Mucosa of descending colon (tissue), 3 donors: ENCODE measurements around the gene COL25A1. TPM values are rescaled to one million over a fixed set of nuclear protein-coding genes. Genes with fewer than 3 reads are reported as not detected.

Source experiments
- ATAC-seq: fragments of 200-7000 bp; cut with Tn5 transposase; one replicate; pipeline ENCODE4 v1.9.1; 2020; ENCODE audit warnings: mild to moderate bottlenecking, moderate library complexity
- DNase-seq, 3 donors: peaks; one replicate each; pipeline ENCODE4 v3.0.0-alpha.2; 2020
- H3K36me3 ChIP-seq: fragments of 200-600 bp; one replicate; pipeline ENCODE4 v1.8.0; 2021; ENCODE audit warnings: low read depth, mild to moderate bottlenecking
- H3K4me1 ChIP-seq: fragments of 200-600 bp; one replicate; pipeline ENCODE4 v1.8.0; 2021; ENCODE audit warnings: low read depth, mild to moderate bottlenecking
- H3K4me3 ChIP-seq: fragments of 200-600 bp; one replicate; pipeline ENCODE4 v1.8.0; 2021; ENCODE audit warnings: mild to moderate bottlenecking
- H3K9me3 ChIP-seq: fragments of 200-600 bp; one replicate; pipeline ENCODE4 v1.8.0; 2021; ENCODE audit warnings: mild to moderate bottlenecking
- intact Hi-C, 2 donors: fragments of 100-400 bp; cut with DNase I in 1 of 2; cut with micrococcal nuclease in 1 of 2; formaldehyde crosslinking; loops; one replicate each; pipeline versions ENCODE4 v1.11.0 to v1.11.1; 2022; cut with DNase I, micrococcal nuclease
- total RNA-seq, 3 donors: library from RNA; stranded (reverse); fragmentation: NEBNext Ultra II Directional in 2 of 3; extraction: Animal tissue kit (Norgen Biotek cat#: 25700) in 2 of 3; gene quantifications; one replicate each; pipeline versions ENCODE4 v1.2.1 to v1.2.4, GENCODE V29; 2021 to 2023
- TF ChIP-seq, protein P1 (sequence below): fragments of 200-600 bp; IDR thresholded peaks from one replicate; pipeline ENCODE4 v1.8.0; 2022; ENCODE audit warnings: antibody characterized with exemption, mild to moderate bottlenecking
- donor health status: DM: no; HTN: no; CAD: no; lungs with moderate emphysema.
- donor health status: DM: no; HTN: no; CAD: no.
- donor health status: DM: no; HTN: yes; CAD: no.

The COL25A1 gene
- total RNA-seq, 3 donors from 2014 or later = 0.12 to 0.35 (median 0.14) TPM

GRCh38 chr4:108825737-108826136 lies 476.7 kb downstream of the COL25A1 start:
- intact Hi-C loops = no loop called here
- TF ChIP-seq, protein P1, sequence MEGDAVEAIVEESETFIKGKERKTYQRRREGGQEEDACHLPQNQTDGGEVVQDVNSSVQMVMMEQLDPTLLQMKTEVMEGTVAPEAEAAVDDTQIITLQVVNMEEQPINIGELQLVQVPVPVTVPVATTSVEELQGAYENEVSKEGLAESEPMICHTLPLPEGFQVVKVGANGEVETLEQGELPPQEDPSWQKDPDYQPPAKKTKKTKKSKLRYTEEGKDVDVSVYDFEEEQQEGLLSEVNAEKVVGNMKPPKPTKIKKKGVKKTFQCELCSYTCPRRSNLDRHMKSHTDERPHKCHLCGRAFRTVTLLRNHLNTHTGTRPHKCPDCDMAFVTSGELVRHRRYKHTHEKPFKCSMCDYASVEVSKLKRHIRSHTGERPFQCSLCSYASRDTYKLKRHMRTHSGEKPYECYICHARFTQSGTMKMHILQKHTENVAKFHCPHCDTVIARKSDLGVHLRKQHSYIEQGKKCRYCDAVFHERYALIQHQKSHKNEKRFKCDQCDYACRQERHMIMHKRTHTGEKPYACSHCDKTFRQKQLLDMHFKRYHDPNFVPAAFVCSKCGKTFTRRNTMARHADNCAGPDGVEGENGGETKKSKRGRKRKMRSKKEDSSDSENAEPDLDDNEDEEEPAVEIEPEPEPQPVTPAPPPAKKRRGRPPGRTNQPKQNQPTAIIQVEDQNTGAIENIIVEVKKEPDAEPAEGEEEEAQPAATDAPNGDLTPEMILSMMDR = no peak
- Histone ChIP-seq H3K9me3 (no peaks in the 10 kb centered on the region), H3K36me3 (no peaks in the 10 kb centered on the region), H3K4me1 (peaks cover 2% of the 10 kb centered on the region), H3K4me3 (no peak overlapping the region)
- ATAC-seq (no peak), DNase-seq (no peak)

DNA sequence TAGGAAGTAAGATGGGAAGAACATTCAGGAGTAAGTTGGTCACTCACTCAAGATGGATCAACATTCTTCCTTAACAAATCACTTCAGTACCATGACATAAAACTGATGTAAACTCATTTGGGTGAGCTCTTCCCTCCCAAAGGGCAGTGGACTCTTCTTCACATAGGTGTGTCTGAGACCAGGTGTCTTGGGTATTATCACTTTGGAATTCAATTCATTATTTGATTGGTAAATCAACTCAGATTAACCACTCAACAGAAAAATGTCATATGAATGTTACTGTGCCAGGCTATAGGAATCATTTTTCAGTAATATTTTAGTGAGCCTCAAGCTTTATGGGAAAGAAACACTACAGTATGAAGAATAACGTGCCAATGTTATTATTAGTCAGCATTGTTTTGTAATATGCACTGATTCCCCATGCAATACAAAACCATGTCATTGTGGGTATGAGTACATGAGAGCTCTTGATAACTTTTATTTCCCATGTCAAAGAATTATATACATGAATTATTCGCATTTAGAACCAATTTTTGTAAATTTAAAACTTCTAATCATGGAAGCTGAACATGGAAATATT lies 481.0 kb downstream of the COL25A1 start:
- intact Hi-C loops = no loop called here
- TF ChIP-seq, protein P1 = no peak

GRCh38 chr4:108820492-108821350 lies 481.7 kb downstream of the COL25A1 start:
- TF ChIP-seq, protein P1 = no peak
- no peak for ATAC-seq
- Histone ChIP-seq H3K4me1 (no peaks in the 10 kb centered on the region), H3K36me3 (no peaks in the 10 kb centered on the region), H3K9me3 (no peaks in the 10 kb centered on the region), H3K4me3 (no peak overlapping the region)
- intact Hi-C loops = no loop called here
- no peak for DNase-seq

More for the DNA sequence above, 481.0 kb downstream of the COL25A1 start:
- Histone ChIP-seq H3K36me3 (no peaks in the 10 kb centered on the region), H3K4me1 (no peaks in the 10 kb centered on the region), H3K4me3 (no peak overlapping the region), H3K9me3 (no peaks in the 10 kb centered on the region)
- no peak for ATAC-seq
- no peak for DNase-seq

- no peak overlapping the region for H3K4me3 ChIP-seq
- H3K9me3 ChIP-seq = no peaks in the 10 kb centered on the region
- ATAC-seq = no peak
- no peaks in the 10 kb centered on the region for H3K36me3 ChIP-seq
- DNase-seq = no peak
- intact Hi-C loops = no loop called here
- no peaks in the 10 kb centered on the region for H3K4me1 ChIP-seq
- TF ChIP-seq, protein P1 = no peak
Measured at GRCh38 chr4:108814326-108814725, 488.1 kb downstream of the COL25A1 start.

DNA sequence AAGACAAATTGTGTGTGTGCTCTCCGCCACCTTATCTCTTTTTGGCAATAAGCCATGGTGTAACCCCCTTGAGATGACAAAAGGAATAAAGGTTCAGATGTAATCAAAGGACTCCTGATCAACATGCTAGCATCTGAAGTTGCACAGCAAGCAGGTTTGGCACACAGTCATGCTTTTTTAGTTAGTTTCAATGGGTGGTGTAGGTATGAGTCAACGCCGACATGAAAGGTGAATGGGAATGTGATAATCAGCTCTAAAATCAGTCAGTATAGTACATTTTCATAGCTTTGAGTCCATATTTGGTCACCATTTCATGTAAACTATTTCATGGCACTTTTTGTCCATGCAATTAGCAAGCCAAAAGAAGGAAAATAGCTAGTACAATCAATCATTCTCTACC lies 489.2 kb downstream of the COL25A1 start:
- intact Hi-C loops = no loop called here
- ATAC-seq (no peak), DNase-seq (no peak)
- TF ChIP-seq, protein P1 = no peak
- no peaks in the 10 kb centered on the region for H3K36me3 ChIP-seq
- no peak overlapping the region for H3K4me3 ChIP-seq
- H3K4me1 ChIP-seq = no peaks in the 10 kb centered on the region
- no peaks in the 10 kb centered on the region for H3K9me3 ChIP-seq
